Measurements from ENCODE around the gene CHIC2.

Gene CHIC2

DNA sequence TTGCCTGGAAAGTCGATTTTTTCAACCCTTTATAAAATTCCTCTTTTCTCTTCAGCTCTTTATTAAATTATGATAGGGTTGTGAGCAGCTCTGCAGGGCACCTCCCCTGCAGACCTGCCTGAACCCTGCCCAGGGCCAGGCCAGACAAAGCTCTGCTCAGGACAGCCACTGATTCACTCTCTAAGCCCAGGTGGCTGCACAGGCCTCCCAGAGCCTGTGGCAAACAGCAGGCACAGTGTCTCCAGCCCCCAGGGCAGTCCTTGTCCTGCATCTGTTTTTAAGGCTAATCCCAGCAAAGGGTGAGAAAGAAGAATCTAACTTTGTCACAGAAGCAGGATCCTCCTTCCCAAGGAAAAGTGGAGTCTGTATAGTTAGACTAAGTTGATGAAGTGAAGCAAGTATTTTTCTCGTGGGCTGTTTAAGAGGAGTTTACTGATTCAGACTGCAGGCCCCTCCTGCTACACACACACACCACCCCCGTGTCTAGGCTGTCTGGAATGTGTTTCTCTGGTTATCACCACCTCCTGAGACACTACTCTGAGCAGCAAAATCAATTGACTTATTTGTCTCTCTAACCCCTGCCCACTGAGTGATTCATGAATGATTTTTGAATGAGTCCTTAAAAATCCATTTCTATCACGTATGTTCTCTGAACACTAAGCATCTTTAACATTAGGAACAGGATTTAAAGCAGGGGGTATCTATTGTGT lies 101.7 kb downstream of the CHIC2 start:
- Histone ChIP-seq H3K4me3 (ENCODE audit: low read depth, low read length) (no peak overlapping the region), H3K4me1 (peaks cover 14% of the 10 kb centered on the region), H3K27me3 (no peaks in the 10 kb centered on the region), H3K9me3 (no peaks in the 10 kb centered on the region), H3K36me3 (no peaks in the 10 kb centered on the region)
- TF ChIP-seq, protein P1, sequence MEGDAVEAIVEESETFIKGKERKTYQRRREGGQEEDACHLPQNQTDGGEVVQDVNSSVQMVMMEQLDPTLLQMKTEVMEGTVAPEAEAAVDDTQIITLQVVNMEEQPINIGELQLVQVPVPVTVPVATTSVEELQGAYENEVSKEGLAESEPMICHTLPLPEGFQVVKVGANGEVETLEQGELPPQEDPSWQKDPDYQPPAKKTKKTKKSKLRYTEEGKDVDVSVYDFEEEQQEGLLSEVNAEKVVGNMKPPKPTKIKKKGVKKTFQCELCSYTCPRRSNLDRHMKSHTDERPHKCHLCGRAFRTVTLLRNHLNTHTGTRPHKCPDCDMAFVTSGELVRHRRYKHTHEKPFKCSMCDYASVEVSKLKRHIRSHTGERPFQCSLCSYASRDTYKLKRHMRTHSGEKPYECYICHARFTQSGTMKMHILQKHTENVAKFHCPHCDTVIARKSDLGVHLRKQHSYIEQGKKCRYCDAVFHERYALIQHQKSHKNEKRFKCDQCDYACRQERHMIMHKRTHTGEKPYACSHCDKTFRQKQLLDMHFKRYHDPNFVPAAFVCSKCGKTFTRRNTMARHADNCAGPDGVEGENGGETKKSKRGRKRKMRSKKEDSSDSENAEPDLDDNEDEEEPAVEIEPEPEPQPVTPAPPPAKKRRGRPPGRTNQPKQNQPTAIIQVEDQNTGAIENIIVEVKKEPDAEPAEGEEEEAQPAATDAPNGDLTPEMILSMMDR (IDR thresholded peaks at IDR 0.05; ENCODE audit: low read depth, low read length): no peak
- peak; percentile 74 for DNase-seq

DNA sequence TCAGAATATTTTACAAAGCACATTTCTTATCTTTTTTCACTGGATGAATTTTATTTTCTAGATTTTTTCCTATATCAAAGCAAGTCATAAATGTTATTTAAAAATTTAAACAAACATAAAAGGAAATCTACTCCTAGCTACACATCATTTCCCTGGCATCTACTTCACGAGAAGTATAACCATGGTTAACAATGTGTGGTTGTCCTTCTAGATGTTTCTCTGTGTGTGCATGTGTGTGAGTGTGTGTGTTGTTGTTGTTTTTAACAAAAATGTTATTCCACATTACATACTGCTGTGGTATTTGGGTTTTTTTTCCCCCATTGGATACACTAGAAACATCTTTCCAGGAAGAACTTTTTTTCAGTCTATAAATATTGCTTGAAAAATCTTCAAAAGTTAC lies 103.1 kb downstream of the CHIC2 start:
- H3K4me3 ChIP-seq (ENCODE audit: low read depth, low read length): no peak overlapping the region
- H3K36me3 ChIP-seq: no peaks in the 10 kb centered on the region
- TF ChIP-seq, protein P1 (IDR thresholded peaks at IDR 0.05; ENCODE audit: low read depth, low read length): no peak
- peaks cover 14% of the 10 kb centered on the region for H3K4me1 ChIP-seq
- H3K9me3 ChIP-seq: no peaks in the 10 kb centered on the region
- DNase-seq: no peak
- H3K27me3 ChIP-seq: no peaks in the 10 kb centered on the region

DNA sequence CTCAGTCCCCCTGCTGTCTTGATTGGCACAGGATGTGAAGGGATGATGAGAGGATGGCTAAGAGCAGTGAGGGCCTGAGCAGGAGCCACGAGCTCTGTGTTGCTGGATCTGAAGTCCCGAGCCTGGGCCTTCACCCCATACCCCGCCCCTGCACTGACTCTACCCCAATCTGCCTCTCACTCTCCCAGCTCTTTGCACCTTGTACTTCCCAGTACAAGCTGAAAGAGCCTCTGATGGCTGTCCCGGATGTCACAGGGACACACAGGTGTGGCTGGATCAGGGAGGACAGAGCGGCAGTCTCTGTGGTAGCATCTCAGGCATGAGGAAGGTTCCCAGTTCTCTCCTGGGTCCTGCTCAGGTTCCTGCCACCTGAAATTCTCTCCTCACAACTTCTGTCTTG lies 103.6 kb downstream of the CHIC2 start:
- Histone ChIP-seq H3K4me1 (peaks cover 14% of the 10 kb centered on the region), H3K36me3 (no peaks in the 10 kb centered on the region), H3K9me3 (no peaks in the 10 kb centered on the region), H3K4me3 (ENCODE audit: low read depth, low read length) (no peak overlapping the region), H3K27me3 (no peaks in the 10 kb centered on the region)
- no peak for DNase-seq
- TF ChIP-seq, protein P1 (IDR thresholded peaks at IDR 0.05; ENCODE audit: low read depth, low read length): no peak

Data from BE2C (cell line).